Uterus (tissue), 2 donors: ENCODE measurements around the gene STOX1.
"Not testable (repeated sequence)": the region's sequence is repeated elsewhere in the genome, so short reads cannot be mapped to it uniquely, and the experiment has no call there.

ENCODE experiments used
- CTCF ChIP-seq, 4 experiments: fragments of 200-600 bp in 2 of 4; fragments of 450-650 bp in 2 of 4; sonication (generic) in 2 of 4; IDR thresholded peaks; one replicate each; pipeline ENCODE4 v1.5.1; 2016 to 2019; ENCODE audit warnings: antibody characterized with exemption in 4 of 4, mild to moderate bottlenecking in 2 of 4, moderate library complexity in 1 of 4
- POLR2A ChIP-seq, 2 donors: fragments of 450-650 bp; IDR thresholded peaks; one replicate each; pipeline ENCODE4 v1.6.1; 2016; ENCODE audit warnings: antibody characterized with exemption in 2 of 2, mild to moderate bottlenecking in 1 of 2, moderate library complexity in 1 of 2

- not testable (repeated sequence) for TF ChIP-seq CTCF, POLR2A (IDR thresholded peaks at IDR 0.05)
These were observed 7.0 kb upstream of the STOX1 start for GRCh38 chr10:68820359-68820758.
